Hepatocyte (in vitro differentiated cells): Measurements from ENCODE around the gene IFFO2.

Experiments
- EZH2 ChIP-seq: fragments of 200-600 bp; sonication (generic); IDR thresholded peaks from 2 replicates; pipeline ENCODE4 v1.6.1; 2016; ENCODE audit warnings: antibody characterized with exemption, mild to moderate bottlenecking, borderline replicate concordance
- EZH2phosphoT487 ChIP-seq: fragments of 200-600 bp; sonication (generic); IDR thresholded peaks from one replicate; pipeline ENCODE4 v1.6.1; 2018; ENCODE audit warnings: antibody characterized with exemption, mild to moderate bottlenecking, low read depth, moderate library complexity; ENCODE audit not compliant: unreplicated experiment, severe bottlenecking
- TF ChIP-seq, protein P1 (sequence below): fragments of 200-600 bp; sonication (generic); IDR thresholded peaks from 2 replicates; pipeline ENCODE4 v1.5.1; 2016; ENCODE audit warnings: antibody characterized with exemption, mild to moderate bottlenecking; ENCODE audit not compliant: poor library complexity

GRCh38 chr1:18970358-18970757, 13.9 kb upstream of the IFFO2 start:
- TF ChIP-seq, protein P1, sequence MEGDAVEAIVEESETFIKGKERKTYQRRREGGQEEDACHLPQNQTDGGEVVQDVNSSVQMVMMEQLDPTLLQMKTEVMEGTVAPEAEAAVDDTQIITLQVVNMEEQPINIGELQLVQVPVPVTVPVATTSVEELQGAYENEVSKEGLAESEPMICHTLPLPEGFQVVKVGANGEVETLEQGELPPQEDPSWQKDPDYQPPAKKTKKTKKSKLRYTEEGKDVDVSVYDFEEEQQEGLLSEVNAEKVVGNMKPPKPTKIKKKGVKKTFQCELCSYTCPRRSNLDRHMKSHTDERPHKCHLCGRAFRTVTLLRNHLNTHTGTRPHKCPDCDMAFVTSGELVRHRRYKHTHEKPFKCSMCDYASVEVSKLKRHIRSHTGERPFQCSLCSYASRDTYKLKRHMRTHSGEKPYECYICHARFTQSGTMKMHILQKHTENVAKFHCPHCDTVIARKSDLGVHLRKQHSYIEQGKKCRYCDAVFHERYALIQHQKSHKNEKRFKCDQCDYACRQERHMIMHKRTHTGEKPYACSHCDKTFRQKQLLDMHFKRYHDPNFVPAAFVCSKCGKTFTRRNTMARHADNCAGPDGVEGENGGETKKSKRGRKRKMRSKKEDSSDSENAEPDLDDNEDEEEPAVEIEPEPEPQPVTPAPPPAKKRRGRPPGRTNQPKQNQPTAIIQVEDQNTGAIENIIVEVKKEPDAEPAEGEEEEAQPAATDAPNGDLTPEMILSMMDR = no peak
- TF ChIP-seq EZH2 (no peak), EZH2phosphoT487 (no peak)
